KMS-11 (cell line): Measurements from ENCODE around the gene TTC34.

Experiments used
- H2AFZ ChIP-seq: fragments of 200-600 bp; sonication (generic); 2 replicates; pipeline ENCODE4 v1.6.1; 2016; ENCODE audit warnings: antibody characterized with exemption, mixed run types, low read depth
- H3K27ac ChIP-seq: fragments of 200-600 bp; sonication (generic); 2 replicates; pipeline ENCODE4 v1.6.1; 2016; ENCODE audit warnings: mild to moderate bottlenecking, mixed run types
- H3K27me3 ChIP-seq: fragments of 200-600 bp; sonication (generic); 2 replicates; pipeline ENCODE4 v1.6.1; 2017; ENCODE audit warnings: mild to moderate bottlenecking, low read depth, mixed run types, moderate library complexity; ENCODE audit not compliant: insufficient read depth
- H3K36me3 ChIP-seq: fragments of 200-600 bp; sonication (generic); 2 replicates; pipeline ENCODE4 v1.6.1; 2017; ENCODE audit warnings: mild to moderate bottlenecking, mixed run types; ENCODE audit not compliant: insufficient read depth
- H3K4me1 ChIP-seq: fragments of 200-600 bp; sonication (generic); 2 replicates; pipeline ENCODE4 v1.6.1; 2016; ENCODE audit warnings: mild to moderate bottlenecking, low read depth, mixed run types; ENCODE audit not compliant: poor library complexity, severe bottlenecking
- H3K4me2 ChIP-seq: fragments of 200-600 bp; sonication (generic); 2 replicates; pipeline ENCODE4 v1.7.0; 2016; ENCODE audit warnings: mild to moderate bottlenecking, mixed run types
- H3K4me3 ChIP-seq: fragments of 200-600 bp; sonication (generic); IDR thresholded peaks from 2 replicates; pipeline ENCODE4 v1.6.1; 2017; ENCODE audit warnings: low read depth, low read length, mixed read lengths; ENCODE audit not compliant: insufficient read depth
- H3K79me2 ChIP-seq: fragments of 200-600 bp; sonication (generic); 2 replicates; pipeline ENCODE4 v1.6.1; 2016; ENCODE audit warnings: low read depth, mixed run types; ENCODE audit not compliant: insufficient read depth
- H3K9ac ChIP-seq: fragments of 200-600 bp; sonication (generic); 2 replicates; pipeline ENCODE4 v1.6.1; 2016; ENCODE audit warnings: mild to moderate bottlenecking, mixed run types
- H4K20me1 ChIP-seq: fragments of 200-600 bp; sonication (generic); 2 replicates; pipeline ENCODE4 v1.6.1; 2016; ENCODE audit warnings: mild to moderate bottlenecking, mixed run types; ENCODE audit not compliant: insufficient read depth
- TF ChIP-seq, protein P1 (sequence below): fragments of 200-600 bp; sonication (generic); conservative IDR thresholded peaks from 2 replicates; pipeline ENCODE4 v1.6.1; 2017; ENCODE audit warnings: low read depth, mild to moderate bottlenecking, antibody characterized with exemption, low read length, moderate library complexity, mixed read lengths

The TTC34 gene

DNA sequence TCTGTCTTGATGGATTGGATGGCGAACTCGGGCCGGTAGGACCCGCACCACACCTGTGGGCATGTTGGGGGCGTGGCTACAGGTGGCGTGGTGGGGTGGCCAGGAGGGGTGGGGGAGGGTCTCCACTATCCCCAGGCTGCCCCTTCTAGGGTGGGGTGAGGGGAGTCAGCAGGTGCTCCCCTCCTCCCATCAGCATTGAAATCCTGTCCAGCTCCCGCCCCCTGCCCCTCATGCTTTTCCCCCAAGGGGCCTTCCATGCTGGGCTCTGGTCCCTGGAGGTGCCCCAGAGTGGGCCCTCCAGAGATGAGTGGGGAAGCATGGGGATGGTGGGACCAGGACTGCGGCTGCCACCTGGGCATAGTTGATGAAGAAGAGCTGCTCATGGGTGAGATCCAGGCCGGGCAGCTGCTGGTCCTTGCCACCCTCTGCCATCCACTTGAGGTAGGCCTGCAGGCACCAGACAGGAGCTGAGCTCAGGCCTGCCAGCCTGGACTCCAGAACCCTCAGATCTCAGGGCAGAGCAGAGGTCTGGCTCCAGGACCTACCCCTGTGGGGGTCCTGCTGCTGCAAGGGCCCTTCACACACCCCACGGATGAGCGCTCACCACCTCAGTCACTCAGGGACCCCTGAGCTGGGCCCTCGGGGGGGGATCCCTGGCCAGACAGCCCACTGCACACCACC, 209.8 kb downstream of the TTC34 start:
- Histone ChIP-seq H3K4me2 (no peak overlapping the region), H3K27ac (no peak overlapping the region), H3K9ac (no peak overlapping the region), H3K4me3 (no peak overlapping the region), H2AFZ (no peak overlapping the region), H3K79me2 (no peaks in the 10 kb centered on the region), H3K36me3 (no peaks in the 10 kb centered on the region), H3K4me1 (no peaks in the 10 kb centered on the region), H4K20me1 (no peaks in the 10 kb centered on the region), H3K27me3 (peaks cover 63% of the 10 kb centered on the region)
- TF ChIP-seq, protein P1, sequence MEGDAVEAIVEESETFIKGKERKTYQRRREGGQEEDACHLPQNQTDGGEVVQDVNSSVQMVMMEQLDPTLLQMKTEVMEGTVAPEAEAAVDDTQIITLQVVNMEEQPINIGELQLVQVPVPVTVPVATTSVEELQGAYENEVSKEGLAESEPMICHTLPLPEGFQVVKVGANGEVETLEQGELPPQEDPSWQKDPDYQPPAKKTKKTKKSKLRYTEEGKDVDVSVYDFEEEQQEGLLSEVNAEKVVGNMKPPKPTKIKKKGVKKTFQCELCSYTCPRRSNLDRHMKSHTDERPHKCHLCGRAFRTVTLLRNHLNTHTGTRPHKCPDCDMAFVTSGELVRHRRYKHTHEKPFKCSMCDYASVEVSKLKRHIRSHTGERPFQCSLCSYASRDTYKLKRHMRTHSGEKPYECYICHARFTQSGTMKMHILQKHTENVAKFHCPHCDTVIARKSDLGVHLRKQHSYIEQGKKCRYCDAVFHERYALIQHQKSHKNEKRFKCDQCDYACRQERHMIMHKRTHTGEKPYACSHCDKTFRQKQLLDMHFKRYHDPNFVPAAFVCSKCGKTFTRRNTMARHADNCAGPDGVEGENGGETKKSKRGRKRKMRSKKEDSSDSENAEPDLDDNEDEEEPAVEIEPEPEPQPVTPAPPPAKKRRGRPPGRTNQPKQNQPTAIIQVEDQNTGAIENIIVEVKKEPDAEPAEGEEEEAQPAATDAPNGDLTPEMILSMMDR = no peak

DNA sequence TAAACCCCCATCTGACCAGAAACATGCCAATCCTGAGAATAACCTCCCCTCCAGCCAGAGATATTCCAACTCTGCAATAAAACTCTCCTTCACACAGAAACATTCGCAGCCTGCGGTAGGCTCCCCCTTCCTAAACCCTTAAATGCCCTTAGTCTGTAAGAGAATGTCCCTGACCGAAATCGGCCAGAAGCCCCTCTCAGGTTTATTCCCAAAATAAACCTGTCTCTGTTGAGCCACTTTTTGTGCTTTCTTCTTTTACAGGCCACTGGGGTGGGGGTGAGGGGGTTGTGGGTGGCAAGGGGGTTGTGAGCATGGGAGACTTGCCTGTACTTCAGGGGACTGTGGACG, 210.3 kb downstream of the TTC34 start:
- no peak overlapping the region for H3K4me3 ChIP-seq
- no peak overlapping the region for H3K27ac ChIP-seq
- H3K4me2 ChIP-seq = no peak overlapping the region
- H4K20me1 ChIP-seq = no peaks in the 10 kb centered on the region
- peaks cover 58% of the 10 kb centered on the region for H3K27me3 ChIP-seq
- H3K9ac ChIP-seq = no peak overlapping the region
- H2AFZ ChIP-seq = no peak overlapping the region
- TF ChIP-seq, protein P1 = no peak
- no peaks in the 10 kb centered on the region for H3K79me2 ChIP-seq
- H3K4me1 ChIP-seq = no peaks in the 10 kb centered on the region
- H3K36me3 ChIP-seq = no peaks in the 10 kb centered on the region

DNA sequence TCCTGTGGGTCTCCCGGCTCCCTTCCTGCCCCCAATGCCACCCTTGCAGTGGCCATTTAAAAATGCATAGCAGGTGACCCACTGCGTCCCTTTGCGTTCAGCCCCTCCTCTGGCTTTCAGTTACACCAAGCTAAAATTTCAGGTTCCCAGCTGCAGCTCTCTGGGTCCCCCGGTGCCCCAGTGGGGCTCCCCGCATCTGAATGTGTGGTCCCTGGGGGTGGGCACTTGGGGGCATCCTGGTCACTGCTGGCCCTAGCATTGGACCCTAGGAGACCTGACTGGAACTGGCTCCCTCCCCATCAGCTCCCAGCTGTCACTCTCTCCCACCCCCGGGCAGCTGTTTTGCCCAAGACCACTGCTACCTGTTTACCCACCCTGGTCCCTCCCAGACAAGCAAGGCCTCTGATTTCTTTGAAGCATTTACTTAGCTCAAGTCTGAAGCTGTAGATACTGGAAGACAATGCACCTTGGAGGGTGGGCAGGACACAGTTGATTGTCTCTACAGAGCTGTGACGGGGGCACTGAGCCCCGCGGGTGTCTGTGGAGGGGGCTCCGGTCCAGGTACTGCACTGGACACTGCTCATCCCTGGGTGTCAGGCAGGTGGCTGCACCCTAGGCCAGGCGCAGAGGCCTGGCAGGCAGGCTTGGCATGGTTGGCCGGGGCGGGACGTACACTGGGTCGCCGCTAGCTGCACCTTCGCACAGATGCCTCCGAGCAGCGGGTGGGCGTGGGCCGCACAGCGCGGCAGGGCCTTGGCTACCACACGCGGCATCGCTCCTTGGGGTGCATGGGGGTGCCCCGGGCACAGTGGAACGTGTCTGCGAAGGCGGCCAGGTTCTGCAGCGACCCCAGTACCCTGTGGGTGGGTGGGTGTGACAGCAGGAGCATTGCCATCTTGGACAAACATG, 211.0 kb downstream of the TTC34 start:
- no peak overlapping the region for H3K27ac ChIP-seq
- H3K9ac ChIP-seq = no peak overlapping the region
- H4K20me1 ChIP-seq = no peaks in the 10 kb centered on the region
- no peaks in the 10 kb centered on the region for H3K79me2 ChIP-seq
- no peak overlapping the region for H3K4me2 ChIP-seq
- H3K36me3 ChIP-seq = no peaks in the 10 kb centered on the region
- H3K4me1 ChIP-seq = peaks cover 2% of the 10 kb centered on the region
- H2AFZ ChIP-seq = no peak overlapping the region
- H3K4me3 ChIP-seq = no peak overlapping the region
- peaks cover 50% of the 10 kb centered on the region for H3K27me3 ChIP-seq
- TF ChIP-seq, protein P1 = no peak

DNA sequence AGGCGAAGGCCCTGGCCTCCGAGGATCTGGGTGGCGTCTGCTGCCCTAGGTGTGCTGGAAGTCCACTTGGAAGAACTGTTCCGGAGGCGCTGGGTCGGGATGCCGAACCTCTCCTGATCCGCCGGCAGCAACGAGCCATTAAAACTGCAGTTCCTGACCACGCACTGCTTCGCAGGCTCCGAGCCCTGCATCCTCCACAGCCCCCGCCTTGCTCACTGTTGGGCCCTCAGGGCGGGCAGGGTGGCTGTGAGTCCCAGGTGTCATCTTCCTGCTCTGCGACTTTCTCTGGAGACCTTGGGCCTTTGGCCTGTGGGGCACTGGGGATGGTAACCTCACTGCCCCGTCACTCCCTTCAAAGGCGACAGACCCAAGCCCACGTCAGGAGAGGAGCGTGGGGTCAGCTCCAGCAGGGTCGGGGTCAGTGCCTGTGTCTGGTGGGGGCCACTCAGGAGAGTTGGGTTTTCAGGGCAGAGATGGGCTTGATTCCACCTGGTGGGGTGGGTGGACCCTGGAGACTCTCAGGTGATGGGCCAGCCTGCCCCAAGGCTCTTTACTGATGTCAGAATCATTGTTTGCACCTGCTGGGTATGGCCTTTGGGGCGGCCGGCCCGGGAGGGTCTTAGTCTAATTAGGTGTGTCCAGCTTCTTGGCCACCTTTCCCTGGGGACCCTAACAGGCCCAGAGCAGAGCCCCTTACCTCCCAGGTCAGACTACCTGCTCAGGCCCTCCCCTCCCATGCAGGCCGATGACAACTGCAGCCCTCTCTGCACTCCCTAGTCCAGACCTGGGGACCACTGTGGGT, 211.9 kb downstream of the TTC34 start:
- peaks cover 9% of the 10 kb centered on the region for H3K4me1 ChIP-seq
- H3K36me3 ChIP-seq = no peaks in the 10 kb centered on the region
- no peak overlapping the region for H3K27ac ChIP-seq
- no peak overlapping the region for H3K9ac ChIP-seq
- H4K20me1 ChIP-seq = no peaks in the 10 kb centered on the region
- H3K79me2 ChIP-seq = no peaks in the 10 kb centered on the region
- H3K27me3 ChIP-seq = peaks cover 42% of the 10 kb centered on the region
- no peak overlapping the region for H3K4me3 ChIP-seq
- no peak overlapping the region for H3K4me2 ChIP-seq
- TF ChIP-seq, protein P1 = no peak
- no peak overlapping the region for H2AFZ ChIP-seq
